AG08395 (cell line): Measurements from ENCODE around the gene ARHGEF4.

Experiments used
- DNase-seq: peaks from one replicate; pipeline ENCODE4 v3.0.0; 2012; ENCODE audit warnings: mixed read lengths, low spot score

Gene ARHGEF4

GRCh38 chr2:131011486-131011885, 174.8 kb downstream of the ARHGEF4 start:
- DNase-seq, result no peak

GRCh38 chr2:131014141-131014540, 177.4 kb downstream of the ARHGEF4 start:
- DNase-seq, result no peak

- no peak for DNase-seq
These were observed 179.1 kb downstream of the ARHGEF4 start for GRCh38 chr2:131015764-131016163.

GRCh38 chr2:131016826-131017741, 180.4 kb downstream of the ARHGEF4 start:
- peak; percentile 38 for DNase-seq

- no peak for DNase-seq
These were observed 186.0 kb downstream of the ARHGEF4 start for GRCh38 chr2:131022731-131023130.

- DNase-seq, result no peak
These were observed 187.0 kb downstream of the ARHGEF4 start for GRCh38 chr2:131023758-131024157.

GRCh38 chr2:131026919-131027318, 190.2 kb downstream of the ARHGEF4 start:
- no peak for DNase-seq

- DNase-seq, result no peak
These were observed 191.1 kb downstream of the ARHGEF4 start for GRCh38 chr2:131027566-131028528.

- no peak for DNase-seq
These were observed 193.1 kb downstream of the ARHGEF4 start for GRCh38 chr2:131029812-131030211.

- DNase-seq, result no peak
These were observed 193.8 kb downstream of the ARHGEF4 start for GRCh38 chr2:131030478-131030971.

GRCh38 chr2:131031431-131031841, 194.7 kb downstream of the ARHGEF4 start:
- no peak for DNase-seq

GRCh38 chr2:131031875-131032274, 195.2 kb downstream of the ARHGEF4 start:
- no peak for DNase-seq

GRCh38 chr2:131032393-131032836, 195.7 kb downstream of the ARHGEF4 start:
- DNase-seq, result no peak

GRCh38 chr2:131033786-131034121, 197.0 kb downstream of the ARHGEF4 start:
- no peak for DNase-seq

- DNase-seq, result peak; percentile 46
These were observed 197.7 kb downstream of the ARHGEF4 start for GRCh38 chr2:131034122-131035051.

GRCh38 chr2:131035112-131035825, 198.6 kb downstream of the ARHGEF4 start:
- no peak for DNase-seq

- no peak for DNase-seq
These were observed 199.1 kb downstream of the ARHGEF4 start for GRCh38 chr2:131035826-131036231.

- no peak for DNase-seq
These were observed 199.6 kb downstream of the ARHGEF4 start for GRCh38 chr2:131036269-131036668.

- no peak for DNase-seq
These were observed 200.1 kb downstream of the ARHGEF4 start for GRCh38 chr2:131036696-131037397.
